NCI-H1417 treated with DMSO at 0.1 percent for 48 hours (cell line): ENCODE data around the gene ZNF223.

Experiments used
- DNase-seq: peaks from one replicate; lab custom pipeline; 2025; lab: John Stamatoyannopoulos, UW

ZNF223 gene

GRCh38 chr19:44071824-44072542 lies 20.1 kb downstream of the ZNF223 start, which contains the start of gene ZNF284:
ZNF284 (plus strand) TSS chr19:44072159; CDS start chr19:44076390, 4,231 bp downstream.
- peak; percentile 23 for DNase-seq

GRCh38 chr19:44072543-44073401 lies 20.9 kb downstream of the ZNF223 start:
- DNase-seq, result no peak

- DNase-seq, result no peak
Measured at GRCh38 chr19:44076325-44076724, 24.5 kb downstream of the ZNF223 start.

GRCh38 chr19:44092108-44092507 lies 40.3 kb downstream of the ZNF223 start:
- no peak for DNase-seq

GRCh38 chr19:44093931-44094765 lies 42.3 kb downstream of the ZNF223 start, which contains the start of gene ZNF224:
ZNF224 (plus strand) TSS chr19:44094361; CDS start chr19:44097874, 3,513 bp downstream.
- peak; percentile 64 for DNase-seq

- no peak for DNase-seq
Measured at GRCh38 chr19:44107751-44108150, 55.9 kb downstream of the ZNF223 start.

GRCh38 chr19:44109458-44109857 lies 57.6 kb downstream of the ZNF223 start:
- no peak for DNase-seq

GRCh38 chr19:44111910-44112463 lies 60.2 kb downstream of the ZNF223 start:
- DNase-seq, result no peak

- DNase-seq, result no peak
Measured at GRCh38 chr19:44112802-44113137, 60.9 kb downstream of the ZNF223 start.

GRCh38 chr19:44113138-44113783 lies 61.4 kb downstream of the ZNF223 start, which contains the start of gene ZNF225:
ZNF225 (plus strand) TSS chr19:44113399; CDS start chr19:44115828, 2,429 bp downstream.
- peak; percentile 87 for DNase-seq

- DNase-seq, result no peak
Measured at GRCh38 chr19:44113784-44114390, 62.1 kb downstream of the ZNF223 start.
